Tibial nerve (tissue), 4 donors: ENCODE measurements around the gene CHORDC1.

Experiments used
- CTCF ChIP-seq, 5 experiments: fragments of 200-600 bp in 3 of 5; fragments of 450-650 bp in 2 of 5; sonication (generic) in 3 of 5; IDR thresholded peaks; one replicate each; pipeline ENCODE4 v1.5.1; 2016 to 2019; ENCODE audit warnings: antibody characterized with exemption in 5 of 5, mild to moderate bottlenecking in 3 of 5, moderate library complexity in 2 of 5
- EP300 ChIP-seq, 2 donors: sonication (generic); formaldehyde crosslinking; IDR thresholded peaks; one replicate each; pipeline ENCODE4 v1.6.1; 2017; ENCODE audit warnings: antibody characterized with exemption in 2 of 2, mild to moderate bottlenecking in 1 of 2
- POLR2A ChIP-seq, 2 donors: fragments of 450-650 bp; IDR thresholded peaks; one replicate each; pipeline ENCODE4 v1.6.1; 2017; ENCODE audit warnings: antibody characterized with exemption in 2 of 2, mild to moderate bottlenecking in 2 of 2, moderate library complexity in 2 of 2

- TF ChIP-seq CTCF (IDR thresholded peaks at IDR 0.05) (no peak), POLR2A (IDR thresholded peaks at IDR 0.05) (no peak), EP300 (IDR thresholded peaks at IDR 0.05) (no peak)
Observed at GRCh38 chr11:90256404-90257157, 33.7 kb upstream of the CHORDC1 start.
